Measurements from ENCODE around the gene SNX24. TPM values are rescaled to one million over a fixed set of nuclear protein-coding genes. Genes with fewer than 3 reads are reported as not detected.

The SNX24 gene
- total and polyA plus RNA-seq, 2 donors (not counting 1 experiment from before 2014, with no cell fraction given) = 13.4 to 22.3 TPM

DNA sequence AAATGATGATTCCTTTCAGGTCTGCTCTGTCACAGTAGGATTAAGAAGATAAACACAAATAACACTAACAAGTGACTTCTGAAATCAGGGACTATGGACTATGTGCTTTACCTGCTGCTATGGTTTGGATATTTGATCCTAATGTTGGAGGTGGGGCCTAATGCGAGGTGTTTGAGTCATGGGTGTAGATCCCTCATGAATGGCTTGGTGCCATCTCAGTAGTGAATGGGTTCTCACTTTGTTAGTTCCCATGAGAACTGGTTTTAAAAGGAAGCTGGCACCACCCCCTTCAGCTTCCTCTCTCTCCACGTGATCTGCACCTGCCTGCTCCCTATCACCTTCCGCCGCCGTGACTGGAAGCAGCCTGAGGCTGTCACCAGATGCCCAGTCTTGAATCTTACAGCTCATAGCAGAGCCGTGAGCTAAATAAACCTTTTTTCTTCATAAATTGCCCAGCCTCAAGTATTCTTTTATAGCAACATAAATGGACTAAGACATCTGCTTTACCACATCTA lies 187.8 kb downstream of the SNX24 start:
- no peak for DNase-seq (ENCODE audit: low read depth in 2 of 2)
- Histone ChIP-seq H4K20me1 (ENCODE audit: control insufficient read depth, extremely low read depth, insufficient read depth, low read length) (no peaks in the 10 kb centered on the region), H3K27me3 (ENCODE audit: control insufficient read depth, insufficient read depth, low read length) (no peaks in the 10 kb centered on the region), H3K4me3 (replicated peaks in 1 of 4; ENCODE audit: control extremely low read depth in 1 of 4, insufficient read depth in 1 of 4, low read depth in 3 of 4, low read length in 4 of 4) (no peak overlapping the region), H2AFZ (ENCODE audit: low read length) (no peak overlapping the region), H3K79me2 (ENCODE audit: control insufficient read depth, insufficient read depth, low read length) (no peaks in the 10 kb centered on the region), H3K4me1 (ENCODE audit: control insufficient read depth, extremely low read depth, insufficient read depth, low read length) (no peaks in the 10 kb centered on the region), H3K9ac (ENCODE audit: insufficient read depth, low read length) (no peak overlapping the region), H3K9me3 (ENCODE audit: control insufficient read depth, insufficient read depth, low read depth, low read length) (no peaks in the 10 kb centered on the region), H3K36me3 (ENCODE audit: control insufficient read depth, insufficient read depth, low read length) (peaks cover 3% of the 10 kb centered on the region), H3K4me2 (ENCODE audit: extremely low read depth, insufficient read depth, low read length) (no peak overlapping the region), H3K27ac (ENCODE audit: insufficient read depth, low read length) (no peak overlapping the region)
- TF ChIP-seq EZH2 (IDR thresholded peaks at IDR 0.05; ENCODE audit: low read length, missing control alignments) = no peak
- TF ChIP-seq, protein P1, sequence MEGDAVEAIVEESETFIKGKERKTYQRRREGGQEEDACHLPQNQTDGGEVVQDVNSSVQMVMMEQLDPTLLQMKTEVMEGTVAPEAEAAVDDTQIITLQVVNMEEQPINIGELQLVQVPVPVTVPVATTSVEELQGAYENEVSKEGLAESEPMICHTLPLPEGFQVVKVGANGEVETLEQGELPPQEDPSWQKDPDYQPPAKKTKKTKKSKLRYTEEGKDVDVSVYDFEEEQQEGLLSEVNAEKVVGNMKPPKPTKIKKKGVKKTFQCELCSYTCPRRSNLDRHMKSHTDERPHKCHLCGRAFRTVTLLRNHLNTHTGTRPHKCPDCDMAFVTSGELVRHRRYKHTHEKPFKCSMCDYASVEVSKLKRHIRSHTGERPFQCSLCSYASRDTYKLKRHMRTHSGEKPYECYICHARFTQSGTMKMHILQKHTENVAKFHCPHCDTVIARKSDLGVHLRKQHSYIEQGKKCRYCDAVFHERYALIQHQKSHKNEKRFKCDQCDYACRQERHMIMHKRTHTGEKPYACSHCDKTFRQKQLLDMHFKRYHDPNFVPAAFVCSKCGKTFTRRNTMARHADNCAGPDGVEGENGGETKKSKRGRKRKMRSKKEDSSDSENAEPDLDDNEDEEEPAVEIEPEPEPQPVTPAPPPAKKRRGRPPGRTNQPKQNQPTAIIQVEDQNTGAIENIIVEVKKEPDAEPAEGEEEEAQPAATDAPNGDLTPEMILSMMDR (conservative IDR thresholded peaks at IDR 0.05 in 1 of 2, IDR thresholded peaks at IDR 0.05 in 1 of 2; ENCODE audit: low read depth in 1 of 2, low read length in 2 of 2) = no peak

DNA sequence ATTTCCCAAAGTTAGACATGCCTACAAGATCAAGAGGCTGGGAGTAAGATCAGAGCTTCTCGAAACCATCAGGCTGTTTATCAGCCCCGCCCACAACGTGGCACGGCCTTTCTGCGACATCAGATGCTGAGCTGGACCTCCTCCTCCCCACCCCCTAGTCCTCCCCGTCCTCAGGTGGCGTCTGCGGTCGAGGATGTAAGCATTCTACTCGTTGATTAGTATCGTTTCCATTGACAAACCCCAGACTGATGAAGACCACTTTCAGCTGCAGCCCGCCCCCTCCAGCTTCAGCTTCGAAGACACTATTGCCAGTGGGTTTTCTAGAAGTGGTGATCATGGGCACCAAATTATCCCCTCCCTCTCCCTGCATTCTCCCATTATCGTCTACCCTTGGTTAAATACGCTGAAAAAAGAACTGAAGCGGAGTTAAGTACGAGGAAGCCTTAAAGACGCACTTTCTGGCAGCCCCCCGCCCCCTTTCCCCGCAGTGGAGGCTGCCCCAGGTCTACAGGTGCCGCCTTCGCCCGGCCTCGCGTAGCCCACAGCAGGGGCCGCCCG lies 190.0 kb downstream of the SNX24 start:
- Histone ChIP-seq H3K9me3 (ENCODE audit: control insufficient read depth, insufficient read depth, low read depth, low read length) (no peaks in the 10 kb centered on the region), H3K36me3 (ENCODE audit: control insufficient read depth, insufficient read depth, low read length) (no peaks in the 10 kb centered on the region), H3K27me3 (ENCODE audit: control insufficient read depth, insufficient read depth, low read length) (no peaks in the 10 kb centered on the region), H3K9ac (ENCODE audit: insufficient read depth, low read length) (no peak overlapping the region), H3K27ac (ENCODE audit: insufficient read depth, low read length) (no peak overlapping the region), H3K4me1 (ENCODE audit: control insufficient read depth, extremely low read depth, insufficient read depth, low read length) (no peaks in the 10 kb centered on the region), H3K79me2 (ENCODE audit: control insufficient read depth, insufficient read depth, low read length) (no peaks in the 10 kb centered on the region), H3K4me3 (replicated peaks in 1 of 4; ENCODE audit: control extremely low read depth in 1 of 4, insufficient read depth in 1 of 4, low read depth in 3 of 4, low read length in 4 of 4) (peak overlapping the region; percentile 66 to 85 (median 74)), H3K4me2 (ENCODE audit: extremely low read depth, insufficient read depth, low read length) (peak overlapping the region; percentile 92), H2AFZ (ENCODE audit: low read length) (peak overlapping the region; percentile 33), H4K20me1 (ENCODE audit: control insufficient read depth, extremely low read depth, insufficient read depth, low read length) (no peaks in the 10 kb centered on the region)
- TF ChIP-seq, protein P1 (conservative IDR thresholded peaks at IDR 0.05 in 1 of 2, IDR thresholded peaks at IDR 0.05 in 1 of 2; ENCODE audit: low read depth in 1 of 2, low read length in 2 of 2) = no peak
- no peak for TF ChIP-seq EZH2 (IDR thresholded peaks at IDR 0.05; ENCODE audit: low read length, missing control alignments)
- DNase-seq (ENCODE audit: low read depth in 2 of 2) = peak; percentile 36 to 48

DNA sequence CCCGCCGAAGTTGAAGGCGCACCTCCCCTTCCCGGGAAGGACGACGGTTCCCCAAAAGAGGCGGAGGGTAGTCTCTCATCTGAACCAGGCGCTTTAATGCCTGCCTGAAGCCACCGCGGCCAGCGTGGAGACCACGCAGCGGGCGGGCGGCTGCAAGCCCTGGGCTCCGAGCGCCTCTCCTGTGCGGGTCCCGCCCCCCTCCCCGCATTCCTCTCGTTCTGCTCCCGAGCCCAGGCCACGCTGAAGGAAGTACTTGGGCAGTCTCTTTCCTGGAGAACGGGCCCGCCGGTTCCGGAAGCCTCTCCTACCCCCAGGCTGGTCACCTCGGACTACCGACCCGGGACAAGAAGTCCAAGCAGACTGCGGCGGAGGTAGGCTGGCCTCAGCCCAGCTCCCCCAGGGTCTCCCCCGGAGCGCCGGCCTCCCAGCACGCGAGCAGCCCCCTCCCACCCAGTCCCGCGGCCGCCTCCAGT lies 190.5 kb downstream of the SNX24 start:
- H3K9me3 ChIP-seq (ENCODE audit: control insufficient read depth, insufficient read depth, low read depth, low read length) = no peaks in the 10 kb centered on the region
- no peak overlapping the region for H3K27ac ChIP-seq (ENCODE audit: insufficient read depth, low read length)
- peak; percentile 46 to 56 for DNase-seq (ENCODE audit: low read depth in 2 of 2)

More for the DNA sequence above, 190.5 kb downstream of the SNX24 start:
- no peaks in the 10 kb centered on the region for H3K4me1 ChIP-seq (ENCODE audit: control insufficient read depth, extremely low read depth, insufficient read depth, low read length)
- no peaks in the 10 kb centered on the region for H3K36me3 ChIP-seq (ENCODE audit: control insufficient read depth, insufficient read depth, low read length)
- H3K27me3 ChIP-seq (ENCODE audit: control insufficient read depth, insufficient read depth, low read length) = no peaks in the 10 kb centered on the region
- H3K79me2 ChIP-seq (ENCODE audit: control insufficient read depth, insufficient read depth, low read length) = no peaks in the 10 kb centered on the region
- H3K9ac ChIP-seq (ENCODE audit: insufficient read depth, low read length) = peak overlapping the region; percentile 51
- H4K20me1 ChIP-seq (ENCODE audit: control insufficient read depth, extremely low read depth, insufficient read depth, low read length) = no peaks in the 10 kb centered on the region
- no peak for TF ChIP-seq EZH2 (IDR thresholded peaks at IDR 0.05; ENCODE audit: low read length, missing control alignments)
- TF ChIP-seq, protein P1 (conservative IDR thresholded peaks at IDR 0.05 in 1 of 2, IDR thresholded peaks at IDR 0.05 in 1 of 2; ENCODE audit: low read depth in 1 of 2, low read length in 2 of 2) = no peak
- H3K4me2 ChIP-seq (ENCODE audit: extremely low read depth, insufficient read depth, low read length) = peak overlapping the region; percentile 92
- peak overlapping the region; percentile 66 to 85 (median 74) for H3K4me3 ChIP-seq (replicated peaks in 1 of 4; ENCODE audit: control extremely low read depth in 1 of 4, insufficient read depth in 1 of 4, low read depth in 3 of 4, low read length in 4 of 4)
- peak overlapping the region; percentile 74 for H2AFZ ChIP-seq (ENCODE audit: low read length)
